GM18498 (cell line): Measurements from ENCODE around the gene ELK1.
"Not testable (repeated sequence)": the region's sequence is repeated elsewhere in the genome, so short reads cannot be mapped to it uniquely, and the experiment has no call there.

ENCODE experiments used
- ATAC-seq: cut with Tn5 transposase; IDR thresholded peaks from one replicate; pipeline ENCODE4 v1.9.1; 2021; ENCODE audit warnings: mild to moderate bottlenecking, moderate library complexity; ENCODE audit not compliant: unreplicated experiment

Gene ELK1

GRCh38 chrX:47613082-47613481, 37.3 kb downstream of the ELK1 start:
- ATAC-seq = no peak

- ATAC-seq = no peak
Observed at GRCh38 chrX:47612418-47612817, 37.9 kb downstream of the ELK1 start.

- no peak for ATAC-seq
Observed at GRCh38 chrX:47611926-47612325, 38.4 kb downstream of the ELK1 start.

GRCh38 chrX:47611489-47611888, 38.9 kb downstream of the ELK1 start:
- no peak for ATAC-seq

- ATAC-seq = no peak
Observed at GRCh38 chrX:47610511-47610910, 39.9 kb downstream of the ELK1 start.

- no peak for ATAC-seq
Observed at GRCh38 chrX:47608130-47608810, 42.1 kb downstream of the ELK1 start.

- ATAC-seq = no peak
Observed at GRCh38 chrX:47607091-47607490, 43.3 kb downstream of the ELK1 start.

- ATAC-seq = no peak
Observed at GRCh38 chrX:47605024-47605423, 45.3 kb downstream of the ELK1 start.

GRCh38 chrX:47603125-47603524, 47.2 kb downstream of the ELK1 start:
- ATAC-seq = not testable (repeated sequence)

- ATAC-seq = no peak
Observed at GRCh38 chrX:47597222-47597621, 53.1 kb downstream of the ELK1 start.

GRCh38 chrX:47596256-47596655, 54.1 kb downstream of the ELK1 start:
- ATAC-seq = no peak

GRCh38 chrX:47595716-47596251, 54.6 kb downstream of the ELK1 start:
- ATAC-seq = no peak

GRCh38 chrX:47593522-47593921, 56.8 kb downstream of the ELK1 start:
- ATAC-seq = no peak

GRCh38 chrX:47590984-47591383, 59.4 kb downstream of the ELK1 start:
- no peak for ATAC-seq

GRCh38 chrX:47587906-47588735, 62.2 kb downstream of the ELK1 start:
- ATAC-seq = no peak

- no peak for ATAC-seq
Observed at GRCh38 chrX:47587091-47587891, 63.1 kb downstream of the ELK1 start.

GRCh38 chrX:47586043-47586787, 64.1 kb downstream of the ELK1 start:
- no peak for ATAC-seq
